ENCODE measurements around the gene CA6.
"Not testable (repeated sequence)": the region's sequence is repeated elsewhere in the genome, so short reads cannot be mapped to it uniquely, and the experiment has no call there.

CA6 gene

GRCh38 chr1:8976338-8976737, 30.7 kb downstream of the CA6 start:
- no peak for DNase-seq

- no peak for DNase-seq
Measured at GRCh38 chr1:8976896-8977450, 31.3 kb downstream of the CA6 start.

GRCh38 chr1:8980656-8981055, 35.0 kb downstream of the CA6 start:
- DNase-seq, result no peak

- DNase-seq, result no peak
Measured at GRCh38 chr1:8981169-8981568, 35.5 kb downstream of the CA6 start.

GRCh38 chr1:8984203-8984602, 38.5 kb downstream of the CA6 start:
- DNase-seq, result no peak

- DNase-seq, result no peak
Measured at GRCh38 chr1:8984990-8985389, 39.3 kb downstream of the CA6 start.

- DNase-seq, result no peak
Measured at GRCh38 chr1:8985915-8986813, 40.5 kb downstream of the CA6 start.

GRCh38 chr1:8986814-8987190, 41.1 kb downstream of the CA6 start:
- no peak for DNase-seq

- no peak for DNase-seq
Measured at GRCh38 chr1:8987881-8988617, 42.4 kb downstream of the CA6 start.

GRCh38 chr1:8988618-8988967, 42.9 kb downstream of the CA6 start:
- no peak for DNase-seq

- no peak for DNase-seq
Measured at GRCh38 chr1:8989061-8989460, 43.4 kb downstream of the CA6 start.

- DNase-seq, result no peak
Measured at GRCh38 chr1:8989821-8990220, 44.2 kb downstream of the CA6 start.

- DNase-seq, result no peak
Measured at GRCh38 chr1:8992936-8993687, 47.4 kb downstream of the CA6 start.

GRCh38 chr1:8993962-8994675, 48.5 kb downstream of the CA6 start:
- not testable (repeated sequence) for DNase-seq

GRCh38 chr1:9001534-9002214, 56.0 kb downstream of the CA6 start:
- not testable (repeated sequence) for DNase-seq

GRCh38 chr1:9002215-9002560, 56.5 kb downstream of the CA6 start:
- not testable (repeated sequence) for DNase-seq

GRCh38 chr1:9004031-9004699, 58.5 kb downstream of the CA6 start:
- DNase-seq, result no peak

GRCh38 chr1:9004700-9005394, 59.2 kb downstream of the CA6 start:
- no peak for DNase-seq

- DNase-seq, result no peak
Measured at GRCh38 chr1:9005395-9005708, 59.7 kb downstream of the CA6 start.

GRCh38 chr1:9006956-9007615, 61.4 kb downstream of the CA6 start:
- DNase-seq, result no peak

All from NCI-H524 treated with DMSO at 0.1 percent for 48 hours (cell line).